Mucosa of descending colon (tissue), 3 donors: Measurements from ENCODE around the gene APOC1. TPM values are rescaled to one million over a fixed set of nuclear protein-coding genes. Genes with fewer than 3 reads are reported as not detected.
"Not testable (repeated sequence)": the region's sequence is repeated elsewhere in the genome, so short reads cannot be mapped to it uniquely, and the experiment has no call there.

Experiments
- ATAC-seq: fragments of 200-7000 bp; cut with Tn5 transposase; one replicate; pipeline ENCODE4 v1.9.1; 2020; ENCODE audit warnings: mild to moderate bottlenecking, moderate library complexity
- DNase-seq, 3 donors: peaks; one replicate each; pipeline ENCODE4 v3.0.0-alpha.2; 2020
- H3K36me3 ChIP-seq: fragments of 200-600 bp; one replicate; pipeline ENCODE4 v1.8.0; 2021; ENCODE audit warnings: low read depth, mild to moderate bottlenecking
- H3K4me1 ChIP-seq: fragments of 200-600 bp; one replicate; pipeline ENCODE4 v1.8.0; 2021; ENCODE audit warnings: low read depth, mild to moderate bottlenecking
- H3K4me3 ChIP-seq: fragments of 200-600 bp; one replicate; pipeline ENCODE4 v1.8.0; 2021; ENCODE audit warnings: mild to moderate bottlenecking
- H3K9me3 ChIP-seq: fragments of 200-600 bp; one replicate; pipeline ENCODE4 v1.8.0; 2021; ENCODE audit warnings: mild to moderate bottlenecking
- intact Hi-C, 2 donors: fragments of 100-400 bp; cut with DNase I in 1 of 2; cut with micrococcal nuclease in 1 of 2; formaldehyde crosslinking; loops; one replicate each; pipeline versions ENCODE4 v1.11.0 to v1.11.1; 2022; cut with DNase I, micrococcal nuclease
- total RNA-seq, 3 donors: library from RNA; stranded (reverse); fragmentation: NEBNext Ultra II Directional in 2 of 3; extraction: Animal tissue kit (Norgen Biotek cat#: 25700) in 2 of 3; gene quantifications; one replicate each; pipeline versions ENCODE4 v1.2.1 to v1.2.4, GENCODE V29; 2021 to 2023
- TF ChIP-seq, protein P1 (sequence below): fragments of 200-600 bp; IDR thresholded peaks from one replicate; pipeline ENCODE4 v1.8.0; 2022; ENCODE audit warnings: antibody characterized with exemption, mild to moderate bottlenecking
- donor health status: DM: no; HTN: no; CAD: no; lungs with moderate emphysema.
- donor health status: DM: no; HTN: no; CAD: no.
- donor health status: DM: no; HTN: yes; CAD: no.

APOC1 gene
- total RNA-seq, 3 donors from 2014 or later = 3.6 to 12.7 (median 9.8) TPM

- no peaks in the 10 kb centered on the region for H3K9me3 ChIP-seq
- ATAC-seq (no peak), DNase-seq (no peak)
- no peak overlapping the region for H3K4me3 ChIP-seq
- H3K4me1 ChIP-seq = peaks cover 6% of the 10 kb centered on the region
- H3K36me3 ChIP-seq = no peaks in the 10 kb centered on the region
- intact Hi-C loops = loop anchor here in 1 of 2 donors (5.0 kb wide), 1 partner anchor 45 kb away; no protein-coding TSS in a partner anchor
- TF ChIP-seq, protein P1, sequence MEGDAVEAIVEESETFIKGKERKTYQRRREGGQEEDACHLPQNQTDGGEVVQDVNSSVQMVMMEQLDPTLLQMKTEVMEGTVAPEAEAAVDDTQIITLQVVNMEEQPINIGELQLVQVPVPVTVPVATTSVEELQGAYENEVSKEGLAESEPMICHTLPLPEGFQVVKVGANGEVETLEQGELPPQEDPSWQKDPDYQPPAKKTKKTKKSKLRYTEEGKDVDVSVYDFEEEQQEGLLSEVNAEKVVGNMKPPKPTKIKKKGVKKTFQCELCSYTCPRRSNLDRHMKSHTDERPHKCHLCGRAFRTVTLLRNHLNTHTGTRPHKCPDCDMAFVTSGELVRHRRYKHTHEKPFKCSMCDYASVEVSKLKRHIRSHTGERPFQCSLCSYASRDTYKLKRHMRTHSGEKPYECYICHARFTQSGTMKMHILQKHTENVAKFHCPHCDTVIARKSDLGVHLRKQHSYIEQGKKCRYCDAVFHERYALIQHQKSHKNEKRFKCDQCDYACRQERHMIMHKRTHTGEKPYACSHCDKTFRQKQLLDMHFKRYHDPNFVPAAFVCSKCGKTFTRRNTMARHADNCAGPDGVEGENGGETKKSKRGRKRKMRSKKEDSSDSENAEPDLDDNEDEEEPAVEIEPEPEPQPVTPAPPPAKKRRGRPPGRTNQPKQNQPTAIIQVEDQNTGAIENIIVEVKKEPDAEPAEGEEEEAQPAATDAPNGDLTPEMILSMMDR = no peak
Observed at GRCh38 chr19:44907613-44908012, 6.8 kb upstream of the APOC1 start.

- intact Hi-C loops = loop anchor here in 1 of 2 donors (5.0 kb wide), 1 partner anchor 44 kb away; no protein-coding TSS in a partner anchor
- no peak for DNase-seq
Observed at GRCh38 chr19:44908074-44908835, 6.2 kb upstream of the APOC1 start.

GRCh38 chr19:44908836-44909261 lies 5.6 kb upstream of the APOC1 start:
- TF ChIP-seq, protein P1 = no peak
- DNase-seq = no peak
- ATAC-seq = no peak
- Histone ChIP-seq H3K4me3 (no peak overlapping the region), H3K9me3 (no peaks in the 10 kb centered on the region), H3K36me3 (no peaks in the 10 kb centered on the region), H3K4me1 (peaks cover 5% of the 10 kb centered on the region)
- intact Hi-C loops = loop anchor here in 1 of 2 donors (5.0 kb wide), 1 partner anchor 43 kb away; no protein-coding TSS in a partner anchor

More at GRCh38 chr19:44908074-44908835, 6.2 kb upstream of the APOC1 start:
- no peak overlapping the region for H3K4me3 ChIP-seq
- peaks cover 6% of the 10 kb centered on the region for H3K4me1 ChIP-seq
- no peaks in the 10 kb centered on the region for H3K9me3 ChIP-seq
- no peak for ATAC-seq
- no peaks in the 10 kb centered on the region for H3K36me3 ChIP-seq
- TF ChIP-seq, protein P1 = no peak

- H3K4me1 ChIP-seq = peaks cover 8% of the 10 kb centered on the region
- ATAC-seq (no peak), DNase-seq (no peak)
- no peaks in the 10 kb centered on the region for H3K9me3 ChIP-seq
- intact Hi-C loops = loop anchor here in 1 of 2 donors (5.0 kb wide), 1 partner anchor 43 kb away; no protein-coding TSS in a partner anchor
- no peak overlapping the region for H3K4me3 ChIP-seq
- TF ChIP-seq, protein P1 = no peak
- H3K36me3 ChIP-seq = no peaks in the 10 kb centered on the region
Observed at GRCh38 chr19:44909775-44910174, 4.6 kb upstream of the APOC1 start.

DNA sequence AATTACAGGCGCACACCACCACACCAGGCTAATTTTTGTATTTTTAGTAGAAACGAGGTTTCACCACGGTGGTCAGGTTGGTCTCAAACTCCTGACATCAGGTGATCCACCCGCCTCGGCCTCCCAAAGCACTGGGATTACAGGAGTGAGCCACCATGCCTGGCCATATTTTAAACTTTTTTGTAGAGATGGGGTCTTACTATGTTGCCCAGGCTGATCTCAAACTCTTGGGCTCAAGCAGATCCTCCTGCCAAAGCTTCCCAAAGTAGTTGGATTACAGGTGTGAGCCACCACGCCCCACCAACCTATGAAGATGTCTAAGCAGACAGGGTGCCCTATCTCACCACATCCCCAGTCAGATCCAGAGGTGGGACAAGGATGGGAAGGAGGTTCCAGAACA lies 2.5 kb upstream of the APOC1 start:
- H3K4me1 ChIP-seq, H3K36me3 ChIP-seq, H3K4me3 ChIP-seq, intact Hi-C loops, ATAC-seq, H3K9me3 ChIP-seq, DNase-seq: not testable (repeated sequence)

DNA sequence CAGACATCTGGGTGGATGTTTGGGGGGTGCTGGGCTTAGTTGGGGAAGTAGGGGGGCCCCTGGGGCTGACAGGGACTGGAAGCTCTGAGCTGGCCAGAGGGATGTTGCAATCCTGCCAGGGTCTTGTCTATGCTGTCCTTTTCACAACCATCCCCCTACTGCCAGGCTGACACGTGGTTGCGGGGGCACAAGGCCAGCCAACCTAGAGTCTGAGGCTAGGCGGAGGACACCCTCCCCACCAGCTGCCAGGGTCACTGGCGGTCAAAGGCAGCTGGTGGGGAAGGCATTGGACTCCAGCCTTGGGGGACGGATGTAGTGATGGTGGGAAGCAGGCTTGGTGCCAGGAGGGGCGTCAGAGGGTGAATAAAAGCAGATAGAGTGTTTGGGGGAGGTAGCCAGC lies 1.6 kb upstream of the APOC1 start:
- no peaks in the 10 kb centered on the region for H3K9me3 ChIP-seq
- TF ChIP-seq, protein P1 = no peak
- peaks cover 4% of the 10 kb centered on the region for H3K4me1 ChIP-seq
- ATAC-seq = no peak
- H3K4me3 ChIP-seq = no peak overlapping the region
- no peaks in the 10 kb centered on the region for H3K36me3 ChIP-seq
- DNase-seq = peak in 1 of 3 donors; percentile 52
- intact Hi-C loops = no loop called here

GRCh38 chr19:44913512-44914432 lies 636 bp upstream of the APOC1 start:
- H3K9me3 ChIP-seq, H3K4me3 ChIP-seq, ATAC-seq: not testable (repeated sequence)

More at GRCh38 chr19:44913512-44914432, 636 bp upstream of the APOC1 start:
- H3K36me3 ChIP-seq, H3K4me1 ChIP-seq, DNase-seq, intact Hi-C loops: not testable (repeated sequence)
